Right ventricle myocardium superior (tissue), 1 donor: Measurements from ENCODE around the gene ATP2B2. TPM values are rescaled to one million over a fixed set of nuclear protein-coding genes. Genes with fewer than 3 reads are reported as not detected.
A peak's percentile ranks its signal among the peaks of the same experiment; 100 is the strongest.

Source experiments
- ATAC-seq: fragments of 200-7000 bp; cut with Tn5 transposase; one replicate; pipeline ENCODE4 v1.9.1; 2020; ENCODE audit warnings: mild to moderate bottlenecking; ENCODE audit not compliant: poor library complexity
- DNase-seq: peaks from one replicate; pipeline ENCODE4 v3.0.0-alpha.2; 2020
- intact Hi-C: fragments of 100-400 bp; cut with DNase I; formaldehyde crosslinking; loops from one replicate; pipeline ENCODE4 v1.11.2; 2022
- total RNA-seq: library from RNA; stranded (reverse); fragmentation: NEBNext Ultra II Directional; extraction: Animal tissue kit (Norgen Biotek cat#: 25700); gene quantifications from one replicate; pipeline ENCODE4 v1.2.1, GENCODE V29; 2021
- donor health status: DM: no; HTN: yes; CAD: no; lungs with severe emphysema.

The ATP2B2 gene
- total RNA-seq, 1 donor from 2014 or later = not detected

- intact Hi-C loops = no loop called here
- no peak for DNase-seq
- no peak for ATAC-seq
Observed at GRCh38 chr3:10515884-10516495, 10.6 kb upstream of the ATP2B2 start.

DNA sequence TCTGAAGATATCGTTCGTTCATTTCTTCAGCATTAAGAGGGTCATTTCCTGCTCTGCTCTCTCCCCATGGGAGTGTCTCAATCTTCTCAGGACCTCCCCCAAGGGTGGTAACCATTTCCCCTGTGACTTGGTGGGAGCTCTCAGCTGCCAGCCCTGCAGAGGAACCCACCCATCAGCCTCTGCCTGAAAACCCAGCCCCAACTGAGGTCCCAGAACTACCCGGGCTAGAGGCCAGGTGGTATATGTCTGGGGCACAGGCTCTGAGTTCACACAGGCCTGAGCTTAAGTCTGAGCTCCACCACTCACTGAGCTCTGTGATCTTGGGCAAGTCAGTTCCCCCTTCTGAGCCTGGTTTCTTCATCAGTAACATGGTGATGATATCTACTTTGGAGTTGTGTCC lies 10.0 kb upstream of the ATP2B2 start:
- intact Hi-C loops = no loop called here
- no peak for ATAC-seq
- DNase-seq = no peak

GRCh38 chr3:10514407-10515069 lies 9.2 kb upstream of the ATP2B2 start:
- intact Hi-C loops = no loop called here
- DNase-seq = no peak
- ATAC-seq = no peak

- DNase-seq (no peak), ATAC-seq (no peak)
- intact Hi-C loops = no loop called here
Observed at GRCh38 chr3:10513306-10513705, 7.9 kb upstream of the ATP2B2 start.

- intact Hi-C loops = no loop called here
- no peak for DNase-seq
- no peak for ATAC-seq
Observed at GRCh38 chr3:10512687-10513086, 7.3 kb upstream of the ATP2B2 start.

GRCh38 chr3:10511809-10512494 lies 6.6 kb upstream of the ATP2B2 start:
- DNase-seq (no peak), ATAC-seq (no peak)
- intact Hi-C loops = no loop called here

GRCh38 chr3:10510743-10511432 lies 5.5 kb upstream of the ATP2B2 start:
- ATAC-seq (no peak), DNase-seq (no peak)
- intact Hi-C loops = no loop called here

GRCh38 chr3:10510086-10510742 lies 4.8 kb upstream of the ATP2B2 start:
- no peak for DNase-seq
- ATAC-seq = no peak
- intact Hi-C loops = no loop called here

- ATAC-seq (no peak), DNase-seq (no peak)
- intact Hi-C loops = no loop called here
Observed at GRCh38 chr3:10509325-10509724, 3.9 kb upstream of the ATP2B2 start.

DNA sequence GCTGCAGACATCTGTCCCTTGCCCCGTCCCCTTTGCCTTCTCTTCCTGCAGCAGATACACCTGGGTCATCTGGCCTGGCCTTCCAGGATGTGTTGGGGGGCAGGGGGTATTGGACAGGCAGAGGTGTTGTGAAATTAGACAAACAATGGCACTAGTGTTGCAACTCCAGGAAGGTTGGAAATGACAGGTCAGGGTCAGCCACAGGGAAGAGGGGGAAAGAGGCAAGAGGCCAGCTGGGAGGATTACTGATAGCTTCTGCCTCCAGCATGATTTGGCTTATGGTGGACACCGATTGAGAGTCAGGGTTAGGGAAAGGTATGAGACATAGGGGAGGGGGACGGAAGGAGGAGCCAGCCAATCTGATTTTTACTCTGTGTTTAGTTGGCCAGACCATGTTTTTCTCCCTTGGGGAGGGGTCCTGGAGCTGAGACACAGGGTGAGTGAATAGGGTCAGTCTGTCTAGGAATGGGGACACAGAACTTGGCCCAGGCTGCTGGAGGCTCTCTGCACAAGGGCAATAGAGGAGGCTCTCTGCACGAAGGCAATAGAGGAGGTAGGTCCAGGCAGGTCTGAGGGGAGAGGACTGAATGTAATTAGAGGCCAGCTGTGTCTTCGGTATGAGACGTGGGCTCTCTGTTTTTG lies 3.4 kb upstream of the ATP2B2 start:
- intact Hi-C loops = no loop called here
- ATAC-seq (no peak), DNase-seq (no peak)

- intact Hi-C loops = no loop called here
- no peak for DNase-seq
- no peak for ATAC-seq
Observed at GRCh38 chr3:10508235-10508618, 2.8 kb upstream of the ATP2B2 start.

- intact Hi-C loops = no loop called here
- no peak for ATAC-seq
- DNase-seq = no peak
Observed at GRCh38 chr3:10507331-10507730, 1.9 kb upstream of the ATP2B2 start.

DNA sequence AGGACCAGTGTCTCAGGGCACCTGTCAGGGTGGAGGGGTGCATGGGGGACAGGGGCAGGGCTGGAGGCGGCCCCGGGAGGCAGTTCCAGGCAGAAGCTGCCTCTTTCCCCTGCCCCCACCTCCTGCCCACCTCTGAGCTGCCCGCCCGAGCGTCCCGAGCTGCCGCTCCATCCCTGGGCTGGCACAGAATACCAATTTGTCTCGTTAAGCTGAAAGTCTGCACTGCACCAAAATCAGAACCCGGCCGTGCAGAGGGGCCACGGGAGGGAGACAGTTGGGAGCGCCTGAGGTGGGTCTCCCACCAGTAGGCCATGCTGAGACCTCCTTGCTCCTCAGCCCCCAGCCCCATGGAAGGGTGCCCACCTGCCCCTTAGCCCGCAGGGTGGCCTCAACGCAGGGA lies 1.3 kb upstream of the ATP2B2 start:
- intact Hi-C loops = no loop called here
- DNase-seq (peak; percentile 27), ATAC-seq (no peak)

- intact Hi-C loops = no loop called here
- DNase-seq (peak; percentile 24), ATAC-seq (no peak)
Observed at GRCh38 chr3:10505791-10506585, 602 bp upstream of the ATP2B2 start.

DNA sequence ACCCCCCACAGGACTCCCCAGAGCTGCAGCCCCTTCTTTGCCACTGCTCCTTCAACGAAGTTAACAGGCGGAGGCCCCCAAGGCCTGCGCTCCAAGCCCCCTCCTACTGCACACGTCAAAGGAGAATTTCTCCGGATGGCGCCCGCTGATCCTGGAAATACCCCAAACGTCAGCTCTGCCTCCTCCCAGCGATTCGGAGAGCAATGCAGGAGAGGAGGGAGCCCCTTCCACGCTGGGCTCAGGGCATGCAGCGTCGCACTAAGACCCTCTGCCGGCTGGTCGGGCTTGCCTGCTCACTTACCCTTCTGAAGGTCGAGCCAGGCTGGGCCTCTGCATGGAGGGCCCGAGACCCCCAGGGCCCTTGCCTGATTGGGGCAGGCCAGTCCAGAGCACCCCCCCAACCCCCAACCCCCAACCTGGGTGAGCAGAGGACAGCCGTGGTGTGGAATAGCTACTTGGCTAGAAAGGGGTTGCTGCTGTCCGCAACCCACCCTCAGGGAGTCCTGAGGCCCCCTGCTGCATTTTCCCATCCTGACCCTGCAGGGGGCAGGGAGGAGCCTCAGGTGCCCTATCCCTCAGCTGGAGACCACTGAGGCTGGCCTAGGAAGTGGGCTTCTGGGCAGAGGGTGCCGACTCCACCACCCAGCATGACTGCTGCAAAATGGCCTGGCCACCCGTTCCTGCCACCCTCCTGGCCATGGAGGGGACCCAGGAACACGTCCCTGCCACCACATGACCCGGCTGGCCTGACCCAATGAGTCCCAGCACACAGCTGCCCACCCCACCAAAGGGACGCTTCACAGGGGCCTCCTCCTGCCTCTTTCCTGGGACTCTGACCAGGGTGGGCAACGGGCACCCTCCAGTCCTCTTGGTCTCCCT lies 976 bp downstream of the ATP2B2 start:
- DNase-seq (peak; percentile 22), ATAC-seq (no peak)
- intact Hi-C loops = no loop called here

GRCh38 chr3:10503217-10503796 lies 2.1 kb downstream of the ATP2B2 start:
- intact Hi-C loops = no loop called here
- peak; percentile 20 for DNase-seq
- no peak for ATAC-seq
